Stimulated activated CD4-positive, alpha-beta T cell treated with anti-CD3 and anti-CD28 coated beads, Interleukin-12 subunit alpha, Interleukin-12 subunit beta, amount 100 ng/mL, for 48 hours (primary cell): ENCODE data around the gene SLC9A9.

ENCODE experiments used
- DNase-seq, 3 donors: peaks; one replicate each; pipeline ENCODE4 v3.0.0-alpha.2; 2020; ENCODE audit warnings: low read depth in 2 of 3, low spot score in 1 of 3

Gene SLC9A9

DNA sequence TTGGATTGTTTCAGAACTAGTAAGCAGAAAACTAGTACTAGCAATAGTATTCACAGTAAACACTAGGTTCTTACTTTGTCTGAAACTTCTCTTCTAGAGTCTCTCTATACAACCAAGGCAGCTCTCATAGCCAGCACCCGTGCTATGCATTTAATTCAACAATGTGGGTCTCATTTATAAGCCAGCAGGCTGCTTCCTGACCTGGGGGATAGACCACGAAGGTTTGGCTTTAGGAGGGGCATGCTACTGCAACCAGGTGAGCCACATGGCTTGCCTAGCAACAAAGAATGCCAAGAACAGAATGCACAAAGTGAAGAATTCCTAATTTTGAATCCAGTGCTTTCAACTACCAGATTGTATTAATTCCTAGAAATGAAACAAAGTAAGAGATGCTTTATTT, 514.9 kb downstream of the SLC9A9 start:
- DNase-seq: no peak

- DNase-seq: no peak
Observed at GRCh38 chr3:143332026-143332425, 516.2 kb downstream of the SLC9A9 start.

DNA sequence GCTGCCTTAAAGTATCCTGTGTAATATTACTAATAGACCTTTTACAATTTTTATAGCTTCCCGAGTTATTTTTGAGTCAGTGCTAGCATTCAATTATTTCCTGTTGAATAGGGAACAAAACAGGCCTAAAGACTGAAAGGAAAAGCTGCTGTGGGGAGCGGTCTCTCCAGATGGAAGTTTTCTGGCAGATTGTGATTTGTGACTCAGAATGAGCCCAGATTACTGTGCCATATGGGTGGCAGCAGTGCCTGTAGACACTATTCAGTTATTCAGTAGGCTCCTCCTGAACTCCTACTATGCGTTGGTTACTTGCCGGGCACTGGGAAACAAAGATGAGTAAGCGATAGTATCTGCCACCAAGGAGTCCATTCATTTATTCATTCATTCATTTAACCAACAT, 516.9 kb downstream of the SLC9A9 start:
- DNase-seq: no peak

- DNase-seq: no peak
Observed at GRCh38 chr3:143330296-143330868, 517.9 kb downstream of the SLC9A9 start.

DNA sequence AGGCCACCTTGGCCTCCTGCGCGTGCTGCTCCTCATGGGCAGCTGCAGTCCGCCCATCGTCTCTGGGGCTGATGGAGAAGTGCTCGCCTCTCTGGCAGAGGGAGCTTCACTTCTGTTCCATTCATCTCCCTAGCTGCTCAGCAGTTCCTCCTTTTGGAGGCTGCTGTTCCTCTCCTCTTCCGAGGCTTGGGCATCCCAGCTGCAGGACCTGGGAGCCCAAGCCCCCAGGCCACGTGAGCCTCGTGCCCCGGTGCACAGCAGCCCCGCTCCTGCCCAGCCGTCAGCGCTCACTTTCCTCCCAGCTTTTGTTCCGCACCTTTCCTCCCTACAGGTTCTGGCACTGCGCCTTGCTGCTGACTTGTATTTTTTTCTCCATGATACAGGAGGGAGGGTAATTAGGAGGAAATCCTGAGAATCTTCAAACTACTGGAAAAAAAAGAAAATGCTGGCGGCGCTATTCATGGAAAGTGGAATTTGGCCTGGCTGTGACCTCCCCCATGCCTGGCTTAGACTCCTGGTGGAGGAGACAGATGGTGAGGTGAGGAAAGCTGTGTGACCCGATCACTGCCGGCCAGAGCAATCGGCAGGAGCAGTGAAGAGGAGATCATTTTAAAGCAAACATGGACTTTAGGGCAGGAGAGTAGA, 518.6 kb downstream of the SLC9A9 start:
- DNase-seq: no peak

GRCh38 chr3:143328451-143328850, 519.8 kb downstream of the SLC9A9 start:
- no peak for DNase-seq

- no peak for DNase-seq
Observed at GRCh38 chr3:143326983-143327778, 521.1 kb downstream of the SLC9A9 start.

- DNase-seq: no peak
Observed at GRCh38 chr3:143321058-143321769, 527.1 kb downstream of the SLC9A9 start.

DNA sequence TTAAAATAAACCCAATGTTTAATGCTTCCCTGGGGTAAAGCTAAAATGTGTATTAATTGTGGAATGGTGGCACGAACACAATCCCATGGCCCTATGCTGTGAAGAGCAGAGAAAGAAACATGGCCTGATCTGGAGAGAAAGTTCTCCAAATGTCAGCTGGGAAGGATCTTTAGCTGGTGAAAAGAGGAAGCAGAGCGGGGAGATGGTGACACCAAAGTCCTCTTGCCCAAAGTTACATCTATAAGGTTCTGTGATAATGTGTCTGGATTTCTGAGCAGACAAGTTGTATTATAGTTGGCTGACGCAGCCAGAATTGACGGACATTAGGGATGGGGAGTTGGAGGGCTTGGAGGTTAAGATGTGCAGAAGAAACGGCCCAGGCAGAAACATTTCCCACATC, 532.5 kb downstream of the SLC9A9 start:
- no peak for DNase-seq

GRCh38 chr3:143314251-143315093, 533.8 kb downstream of the SLC9A9 start:
- DNase-seq: no peak

DNA sequence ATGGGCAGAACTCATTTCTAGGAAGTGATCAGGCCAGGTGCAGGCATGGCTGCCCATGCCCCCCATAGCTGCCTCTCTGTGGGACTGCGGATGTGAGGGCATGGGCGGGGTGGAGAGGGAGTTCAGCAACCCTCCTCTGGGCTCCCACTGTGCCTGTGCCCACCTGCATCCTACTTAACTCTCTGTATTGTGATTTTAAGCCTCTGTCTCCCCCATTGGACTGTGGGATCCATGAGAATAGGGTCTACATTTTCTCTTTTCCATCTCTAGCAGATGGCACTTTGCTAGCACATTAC, 534.4 kb downstream of the SLC9A9 start:
- DNase-seq: no peak

DNA sequence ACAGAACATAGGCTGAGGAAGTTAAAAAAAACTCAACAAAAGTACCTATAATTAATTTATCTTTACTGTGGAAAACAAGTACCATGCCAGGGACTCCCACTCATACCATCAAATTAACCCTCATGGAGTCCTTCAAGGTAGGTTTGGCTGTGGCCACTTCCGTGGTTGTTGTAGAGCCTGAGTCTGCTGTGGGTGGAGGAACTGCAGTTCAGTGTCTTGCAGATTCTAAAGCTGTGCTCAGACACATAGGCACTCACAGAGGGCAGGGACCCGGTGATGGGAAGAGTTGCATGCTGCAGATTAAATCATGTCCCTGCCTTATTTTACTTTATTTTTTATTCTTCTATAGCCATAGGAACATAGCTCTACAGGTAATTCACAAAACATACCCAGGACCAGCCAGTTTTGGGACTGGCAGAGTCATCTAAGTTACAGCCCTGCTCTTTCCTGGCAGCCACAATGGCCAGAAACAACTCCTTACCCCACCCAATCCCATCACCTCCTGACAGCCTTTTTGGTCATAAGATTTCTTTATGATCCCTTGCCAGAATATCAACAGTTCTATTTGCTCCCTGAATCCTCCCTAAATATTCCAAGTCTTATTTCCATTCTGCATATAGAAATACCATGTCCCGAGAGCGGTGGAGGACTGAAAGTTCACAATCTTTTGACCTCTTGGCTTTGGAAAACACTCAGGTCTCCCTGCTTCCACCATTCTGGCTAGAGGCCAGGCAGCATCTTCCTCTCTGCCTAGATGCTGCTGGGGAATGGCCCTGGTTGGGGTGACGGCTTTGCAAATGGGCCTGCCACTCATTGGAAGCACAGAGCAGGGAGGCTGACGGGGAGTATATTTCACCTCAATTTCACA, 535.0 kb downstream of the SLC9A9 start:
- no peak for DNase-seq

DNA sequence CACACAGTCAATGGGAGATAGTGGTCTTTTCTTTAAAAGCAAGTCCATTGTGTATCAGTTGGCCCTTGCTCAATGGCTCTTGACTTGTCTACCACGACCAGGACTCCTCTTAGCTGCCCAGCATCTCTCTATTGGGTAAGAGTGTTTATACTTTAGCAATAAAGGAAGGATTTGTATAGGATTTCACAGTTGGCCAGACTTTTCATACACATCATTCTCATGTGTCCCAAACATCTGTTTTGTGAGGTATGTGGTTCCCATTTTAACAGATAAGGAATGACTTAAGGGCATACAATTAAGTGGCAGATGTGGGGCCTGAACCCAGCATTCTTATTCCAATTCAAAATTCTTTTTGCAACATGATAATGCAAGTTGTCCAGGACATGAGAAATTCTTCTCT, 537.2 kb downstream of the SLC9A9 start:
- DNase-seq: no peak

GRCh38 chr3:143309705-143310104, 538.6 kb downstream of the SLC9A9 start:
- DNase-seq: no peak

- DNase-seq: no peak
Observed at GRCh38 chr3:143307613-143308183, 540.6 kb downstream of the SLC9A9 start.

GRCh38 chr3:143306407-143306806, 541.9 kb downstream of the SLC9A9 start:
- DNase-seq: no peak

DNA sequence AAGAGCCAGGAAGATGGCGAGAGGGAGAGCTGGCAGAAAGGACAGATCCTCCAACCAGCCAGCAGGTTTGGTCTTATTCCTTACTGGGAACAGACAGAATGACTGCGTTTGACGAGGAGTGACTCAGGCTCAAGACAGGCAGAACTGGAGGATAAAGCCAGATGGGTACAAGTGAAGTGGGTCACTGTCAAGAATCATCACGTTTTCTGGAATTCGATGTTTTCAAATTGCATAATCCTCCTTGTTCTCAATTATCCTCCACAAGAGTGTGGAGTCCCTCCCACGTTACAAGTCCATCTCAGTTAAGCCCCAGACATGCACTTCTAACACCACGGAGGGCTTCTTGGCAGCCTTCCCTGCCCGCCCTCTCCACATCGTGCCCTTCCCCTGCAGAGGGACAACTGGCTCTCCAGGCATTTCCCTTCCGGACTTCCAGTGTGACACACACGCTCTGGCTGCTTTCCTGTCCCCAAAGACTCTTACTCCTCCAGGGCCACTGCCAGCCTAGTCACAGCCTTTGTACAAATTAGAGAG, 545.6 kb downstream of the SLC9A9 start:
- no peak for DNase-seq

- DNase-seq: no peak
Observed at GRCh38 chr3:143301031-143301901, 547.0 kb downstream of the SLC9A9 start.
